Activated CD4-positive, CD25-positive, alpha-beta regulatory T cell treated with anti-CD3 and anti-CD28 coated beads, Interleukin-2, amount 50 U/mL, for 16 hours (primary cell): ENCODE data around the gene GRID1.

Experiments
- DNase-seq: peaks from one replicate; pipeline ENCODE4 v3.0.0-alpha.2; 2020; ENCODE audit warnings: low read depth, low spot score

The GRID1 gene

DNA sequence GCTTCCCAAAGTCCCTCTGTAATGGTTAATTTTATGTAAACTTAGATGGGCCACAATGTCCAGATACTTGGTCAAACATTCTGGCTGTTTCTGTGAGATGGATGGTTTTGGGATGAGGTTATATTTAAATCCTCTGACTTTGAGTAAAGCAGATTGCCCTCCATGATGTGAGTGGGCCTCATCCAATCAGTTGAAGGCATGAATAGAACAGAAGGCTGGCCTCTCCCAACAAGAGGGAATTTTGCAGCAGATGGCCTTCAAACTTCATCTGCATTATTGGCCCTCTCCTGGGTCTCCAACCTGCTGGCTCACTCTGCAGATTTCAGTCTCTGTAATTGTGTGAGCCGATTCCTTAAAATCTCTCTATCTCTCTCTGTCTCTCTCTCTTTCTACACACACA lies 362.3 kb downstream of the GRID1 start:
- DNase-seq = no peak

DNA sequence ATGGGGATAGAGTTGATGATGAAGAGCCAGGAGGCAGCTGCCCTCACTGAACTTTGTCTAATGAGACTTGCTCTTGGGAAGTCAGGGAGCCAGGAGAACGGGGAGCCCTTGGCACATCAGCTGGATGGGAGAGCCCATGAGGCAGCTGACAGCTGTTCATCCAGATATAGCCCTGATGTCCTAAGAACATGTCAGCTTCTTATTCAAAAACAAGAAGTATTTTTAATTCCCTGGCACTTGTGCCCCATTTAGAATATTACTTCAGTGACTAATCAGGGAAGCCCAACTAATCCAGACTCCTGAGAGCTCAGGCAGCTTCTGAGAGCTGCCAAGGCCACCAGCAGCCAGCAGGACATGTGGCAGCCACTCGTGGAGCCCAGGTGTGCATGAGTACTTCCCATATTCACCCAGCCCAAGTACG lies 363.4 kb downstream of the GRID1 start:
- DNase-seq = no peak

DNA sequence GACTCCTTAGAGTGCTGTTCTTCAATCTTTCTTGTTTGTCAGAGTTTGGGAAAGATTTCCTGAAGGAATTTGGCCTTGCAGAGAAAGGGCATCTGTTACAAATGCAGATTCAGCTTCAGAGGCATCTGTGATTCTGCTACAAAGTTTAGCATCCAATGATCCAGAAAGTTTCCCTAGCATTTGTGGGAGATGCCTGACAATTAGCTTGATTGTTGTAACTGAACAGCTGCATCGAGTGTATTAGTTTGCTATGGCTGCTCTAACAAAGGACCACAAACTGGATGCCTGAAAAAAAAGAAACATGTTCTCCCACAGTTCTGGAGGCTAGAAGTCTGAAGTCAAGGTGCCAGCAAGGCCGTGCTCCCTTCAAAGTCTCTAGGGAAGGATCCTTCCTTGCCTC lies 365.1 kb downstream of the GRID1 start:
- no peak for DNase-seq

- no peak for DNase-seq
Measured at GRCh38 chr10:85997544-85997943, 369.1 kb downstream of the GRID1 start.

DNA sequence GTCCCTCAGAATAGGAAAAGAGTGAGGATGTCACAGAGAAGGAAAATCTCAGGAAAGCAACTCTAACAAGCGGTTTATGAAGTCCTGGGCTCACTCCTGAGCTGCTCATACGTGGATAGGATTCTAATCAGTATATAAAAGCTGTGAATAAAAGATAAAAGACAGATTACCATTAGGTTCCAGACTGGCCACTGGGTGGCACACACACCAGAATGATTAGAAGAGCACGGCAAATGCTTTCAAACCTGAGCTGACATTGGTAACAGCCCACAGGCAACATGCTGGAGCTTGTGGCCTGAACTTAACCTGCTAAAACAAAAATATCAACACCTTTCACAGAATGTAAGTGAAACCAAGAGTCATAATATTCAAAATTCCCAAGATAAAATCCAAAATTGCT lies 370.8 kb downstream of the GRID1 start:
- DNase-seq = no peak

- DNase-seq = no peak
Measured at GRCh38 chr10:85993840-85994507, 372.6 kb downstream of the GRID1 start.

- DNase-seq = no peak
Measured at GRCh38 chr10:85993140-85993539, 373.5 kb downstream of the GRID1 start.

DNA sequence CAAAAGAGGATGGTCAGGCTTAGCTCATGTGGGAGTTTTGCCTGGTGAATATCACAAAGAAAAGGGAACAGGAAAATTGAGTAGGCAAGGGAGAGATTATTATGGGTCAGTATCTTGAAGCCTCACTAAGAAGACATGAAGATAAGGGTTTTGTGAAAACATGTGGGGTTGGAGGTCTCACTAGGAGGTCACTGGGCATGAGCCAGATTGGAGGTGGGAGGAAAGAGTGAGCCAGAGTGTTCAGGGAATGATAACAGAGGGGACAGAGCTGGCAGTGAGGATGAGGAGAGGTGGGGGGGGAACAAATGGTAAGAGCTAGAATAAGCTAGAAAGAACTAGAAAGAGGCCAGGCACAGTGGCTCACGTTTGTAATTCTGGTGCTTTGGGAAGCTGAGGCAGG lies 374.3 kb downstream of the GRID1 start:
- no peak for DNase-seq

GRCh38 chr10:85986777-85987176 lies 379.8 kb downstream of the GRID1 start:
- DNase-seq = no peak

DNA sequence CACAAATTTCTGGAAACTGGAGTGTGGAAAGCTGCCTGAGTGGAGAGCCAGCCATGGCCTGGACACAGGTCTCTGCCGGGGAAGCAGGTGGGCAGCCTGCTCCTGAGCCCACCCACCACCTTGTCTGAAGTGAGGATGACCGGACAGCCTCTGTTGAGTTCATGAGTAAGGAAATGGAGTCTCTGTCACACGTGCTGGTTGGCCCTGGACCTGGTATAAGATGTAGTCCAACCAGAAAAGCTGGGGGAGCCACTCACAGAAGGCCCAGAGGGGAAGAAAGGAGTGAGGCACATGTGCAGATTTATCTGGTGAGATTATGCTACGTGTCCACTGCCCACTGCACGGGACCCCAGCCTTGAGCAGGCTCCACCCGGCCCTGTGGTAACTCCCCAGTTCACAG lies 383.5 kb downstream of the GRID1 start:
- DNase-seq = no peak

GRCh38 chr10:85979598-85979997 lies 387.0 kb downstream of the GRID1 start:
- no peak for DNase-seq

GRCh38 chr10:85978566-85979358 lies 387.8 kb downstream of the GRID1 start:
- DNase-seq = no peak

DNA sequence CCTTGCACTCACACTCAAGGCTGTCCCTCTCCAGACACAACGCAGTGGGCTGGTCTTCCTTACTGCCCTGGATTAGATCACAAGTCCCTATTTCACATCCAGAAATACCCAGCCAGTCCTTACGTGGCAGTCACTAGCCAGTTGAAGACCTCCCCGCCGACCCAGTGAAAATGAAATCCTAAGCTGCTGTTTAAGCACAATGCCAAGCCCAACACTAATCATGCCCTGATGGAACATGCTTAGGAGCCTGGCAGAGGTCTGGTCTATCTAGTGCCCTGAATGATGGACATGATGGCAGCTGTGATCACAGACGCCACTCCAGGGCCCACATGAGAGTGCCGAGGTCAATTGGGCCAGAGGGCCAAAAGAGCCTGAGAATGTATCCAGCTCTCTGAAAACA lies 389.0 kb downstream of the GRID1 start:
- DNase-seq = no peak

DNA sequence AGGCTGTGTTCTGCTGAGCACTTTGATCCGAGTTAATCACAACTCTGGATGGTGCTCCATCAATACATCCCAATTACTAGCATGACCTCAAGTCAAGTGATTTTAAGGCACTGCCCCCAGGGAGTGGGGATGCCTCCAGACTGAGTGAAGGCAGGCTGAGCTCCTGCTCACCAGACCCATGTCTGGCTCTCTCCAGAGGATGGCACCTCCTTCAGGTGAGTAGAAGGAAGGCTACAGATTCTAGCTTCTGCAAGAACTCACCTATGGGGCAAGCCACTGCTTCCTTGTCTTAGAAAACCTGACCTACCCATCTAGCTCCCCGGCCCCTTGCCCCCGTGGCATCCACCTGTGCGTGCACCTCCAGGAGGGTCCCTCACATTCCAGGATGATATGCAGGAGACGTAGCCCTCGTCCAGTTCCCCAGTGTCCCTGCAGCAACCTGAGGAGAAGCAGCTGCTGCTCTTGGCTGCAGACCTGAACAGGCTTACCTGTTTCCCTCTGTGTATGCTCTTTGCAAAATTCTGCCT lies 390.3 kb downstream of the GRID1 start:
- no peak for DNase-seq

GRCh38 chr10:85971494-85971893 lies 395.1 kb downstream of the GRID1 start:
- no peak for DNase-seq

DNA sequence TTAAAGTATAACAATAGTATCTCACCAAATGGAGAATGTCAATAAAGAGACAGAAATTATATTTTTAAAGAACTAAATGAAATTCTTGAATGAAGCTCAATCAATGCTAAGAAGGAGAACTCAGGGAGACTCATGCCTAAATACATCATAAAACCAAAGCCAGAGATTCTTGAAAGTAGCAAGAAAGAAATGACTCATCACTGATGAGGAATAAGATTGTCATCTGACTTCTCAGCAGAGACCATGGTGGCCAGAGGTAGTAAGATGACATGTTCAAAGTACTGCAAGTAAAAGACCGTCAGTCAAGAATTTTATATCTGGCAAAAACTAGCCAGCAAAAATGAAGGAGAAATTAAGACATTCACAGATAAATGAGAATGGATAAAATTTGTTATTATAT lies 399.0 kb downstream of the GRID1 start:
- DNase-seq = no peak

DNA sequence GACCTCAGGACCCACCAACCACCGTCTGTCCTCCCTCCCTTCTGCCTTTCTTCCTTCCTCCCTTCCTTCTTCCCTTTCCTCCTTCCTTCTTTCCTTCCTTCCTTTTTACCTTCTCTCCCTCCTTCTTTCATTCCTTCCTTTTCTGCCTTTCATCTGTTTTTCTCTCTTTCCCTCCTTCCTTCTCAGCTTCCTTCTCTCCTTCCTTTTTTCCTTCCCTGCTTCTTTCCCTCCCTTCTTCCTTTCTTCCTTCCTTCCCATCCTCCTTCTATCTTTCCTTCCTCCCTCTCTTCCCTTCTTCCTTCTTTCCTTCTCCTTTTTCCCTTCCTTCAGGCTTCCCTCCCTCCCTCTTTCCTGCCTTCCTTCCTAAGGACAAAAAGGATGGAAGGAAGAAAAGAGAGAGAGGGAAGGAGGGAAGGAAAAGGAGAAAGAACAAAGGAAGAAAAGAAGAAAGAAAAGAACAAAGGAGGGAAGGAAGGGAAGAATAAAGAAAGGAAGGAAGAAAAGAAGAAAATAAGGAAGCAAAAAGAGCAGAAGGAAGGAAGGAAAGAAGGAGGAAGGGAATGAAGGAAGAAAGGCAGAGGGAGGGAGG lies 405.0 kb downstream of the GRID1 start:
- DNase-seq = no peak

DNA sequence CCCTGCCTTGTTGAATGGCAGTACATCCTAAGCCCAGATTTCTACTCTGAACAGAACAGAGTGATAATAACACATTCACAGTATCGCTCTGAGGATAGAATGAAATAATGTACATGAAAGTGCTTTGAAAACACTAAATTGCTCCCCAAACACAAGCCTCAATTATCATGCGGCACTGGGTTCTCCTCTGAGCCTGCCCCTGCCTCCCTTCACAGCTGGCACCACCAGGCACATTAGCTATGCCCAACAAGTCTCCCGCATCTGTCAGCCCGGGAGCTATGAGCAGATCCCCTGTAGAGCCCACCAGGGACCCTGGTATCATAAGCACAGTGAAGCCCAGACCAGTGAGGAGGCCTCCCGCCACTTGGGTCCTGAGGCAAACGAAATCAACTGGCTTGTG lies 405.5 kb downstream of the GRID1 start:
- DNase-seq = no peak

DNA sequence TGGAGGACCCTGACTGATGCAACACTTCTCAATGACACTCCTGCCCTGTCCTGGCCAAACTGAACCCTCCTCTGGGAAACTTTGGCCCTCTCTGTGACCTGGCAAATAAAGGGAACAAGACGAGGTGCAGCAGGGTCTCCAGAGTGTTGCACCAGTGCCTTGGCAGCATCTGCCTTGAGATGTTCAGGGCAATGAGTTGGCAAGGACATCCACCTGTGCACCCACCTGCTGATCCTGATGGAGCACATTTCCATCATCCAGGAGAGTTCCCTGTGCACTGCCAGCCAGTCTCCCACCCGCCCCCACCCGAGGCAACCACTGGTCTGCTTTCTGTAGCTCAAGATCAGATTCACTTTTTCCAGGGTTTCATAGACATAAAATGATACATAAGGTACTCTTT lies 407.4 kb downstream of the GRID1 start:
- DNase-seq = no peak

DNA sequence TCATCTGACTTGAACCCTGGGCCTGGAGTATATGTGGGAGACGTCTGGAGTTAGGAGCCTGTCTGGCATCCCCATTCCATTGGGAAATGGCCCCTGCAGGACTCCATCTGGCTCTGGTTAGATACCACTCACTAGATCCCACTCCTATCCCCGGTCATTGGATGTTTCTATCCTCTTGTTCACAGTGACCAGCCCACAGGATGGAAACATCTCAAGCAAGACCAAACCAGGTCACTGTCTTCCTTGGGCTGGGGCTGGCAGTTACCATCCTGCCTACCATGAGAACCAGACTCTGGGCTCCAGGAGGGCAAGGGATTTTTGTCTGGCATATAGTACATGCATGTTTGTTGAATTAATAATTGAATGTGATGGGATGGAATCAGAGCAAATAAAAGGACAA lies 415.7 kb downstream of the GRID1 start:
- no peak for DNase-seq

GRCh38 chr10:85946713-85947326 lies 419.8 kb downstream of the GRID1 start:
- DNase-seq = no peak

DNA sequence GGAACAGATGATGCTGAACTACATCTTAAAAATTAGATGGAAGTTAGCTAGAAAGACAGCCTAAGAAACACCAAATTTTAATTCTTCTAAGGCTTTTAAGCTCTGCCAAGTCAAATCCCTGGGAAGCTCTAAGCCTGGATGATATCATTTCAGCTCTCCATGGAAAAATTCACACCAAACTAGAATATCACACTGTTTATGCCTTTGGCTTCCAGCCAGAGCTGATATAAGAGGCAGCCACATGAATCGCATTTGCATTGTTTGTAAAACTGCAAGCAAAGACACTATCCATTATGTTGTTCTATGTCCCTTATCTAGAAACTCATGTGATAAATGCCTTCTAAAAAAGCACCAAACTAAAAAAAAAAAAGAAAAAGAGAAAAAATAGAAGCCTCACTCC lies 430.4 kb downstream of the GRID1 start:
- DNase-seq = no peak
